ENCODE measurements around the gene DCDC1. TPM values are rescaled to one million over a fixed set of nuclear protein-coding genes. Genes with fewer than 3 reads are reported as not detected.

DCDC1 gene
- total RNA-seq, 1 experiment from 2014 or later, result not detected

GRCh38 chr11:30991376-30991775 lies 378.2 kb downstream of the DCDC1 start:
- intact Hi-C loops (cut with micrococcal nuclease; ENCODE audit: unreplicated experiment), result no loop called here

GRCh38 chr11:30990625-30991296 lies 378.8 kb downstream of the DCDC1 start:
- BruUV-seq (replicated peaks), result no TSS peak
- ChIA-PET CTCF (no interaction called here), POLR2A (no interaction called here)
- TF ChIP-seq POLR2AphosphoS5 (IDR thresholded peaks at IDR 0.05; ENCODE audit: low read depth, low read length) (no peak), SIN3A (IDR thresholded peaks at IDR 0.05; ENCODE audit: borderline replicate concordance, insufficient read depth, low read depth, low read length) (no peak), TCF7L2 (IDR thresholded peaks at IDR 0.05; ENCODE audit: low read depth, low read length) (no peak), CTCF (IDR thresholded peaks at IDR 0.05) (no peak)
- no peak overlapping the region for H3K4me3 ChIP-seq (ENCODE audit: low read depth in 2 of 2, low read length in 2 of 2)
- in situ Hi-C loops (cut with HindIII; ENCODE audit: low pct_unique_long_range_greater_than_20kb, low sequenced_read_pairs), result no loop called here
- ATAC-seq (no peak), DNase-seq (ENCODE audit: low read depth, low spot score) (no peak)
- H3K36me3 ChIP-seq (ENCODE audit: control insufficient read depth, insufficient read depth, low read length), result no peaks in the 10 kb centered on the region
- intact Hi-C loops (cut with micrococcal nuclease; ENCODE audit: unreplicated experiment), result no loop called here
- H3K27ac ChIP-seq (ENCODE audit: low read length), result no peak overlapping the region
- no peaks in the 10 kb centered on the region for H3K9me3 ChIP-seq (ENCODE audit: control insufficient read depth, insufficient read depth, low read depth, low read length)
- H3K27me3 ChIP-seq (ENCODE audit: control insufficient read depth, insufficient read depth, low read length), result no peaks in the 10 kb centered on the region
- no peaks in the 10 kb centered on the region for H3K4me1 ChIP-seq (ENCODE audit: control insufficient read depth, insufficient read depth, low read length)

More at GRCh38 chr11:30991376-30991775, 378.2 kb downstream of the DCDC1 start:
- Histone ChIP-seq H3K9me3 (ENCODE audit: control insufficient read depth, insufficient read depth, low read depth, low read length) (no peaks in the 10 kb centered on the region), H3K4me1 (ENCODE audit: control insufficient read depth, insufficient read depth, low read length) (no peaks in the 10 kb centered on the region), H3K27ac (ENCODE audit: low read length) (no peak overlapping the region), H3K36me3 (ENCODE audit: control insufficient read depth, insufficient read depth, low read length) (no peaks in the 10 kb centered on the region), H3K27me3 (ENCODE audit: control insufficient read depth, insufficient read depth, low read length) (no peaks in the 10 kb centered on the region), H3K4me3 (ENCODE audit: low read depth in 2 of 2, low read length in 2 of 2) (no peak overlapping the region)
- DNase-seq (ENCODE audit: low read depth, low spot score) (no peak), ATAC-seq (no peak)
- POLR2A ChIA-PET, result no interaction called here
- TF ChIP-seq REST (IDR thresholded peaks at IDR 0.05; ENCODE audit: insufficient read depth in 1 of 2, low read depth in 2 of 2, low read length in 1 of 2), result no peak
- no peak for TF ChIP-seq TCF7L2 (IDR thresholded peaks at IDR 0.05; ENCODE audit: low read depth, low read length)
- no peak for TF ChIP-seq POLR2AphosphoS5 (IDR thresholded peaks at IDR 0.05; ENCODE audit: low read depth, low read length)
- TF ChIP-seq SIN3A (IDR thresholded peaks at IDR 0.05; ENCODE audit: borderline replicate concordance, insufficient read depth, low read depth, low read length), result no peak
- TF ChIP-seq CTCF (IDR thresholded peaks at IDR 0.05), result no peak
- CTCF ChIA-PET, result no interaction called here
- in situ Hi-C loops (cut with HindIII; ENCODE audit: low pct_unique_long_range_greater_than_20kb, low sequenced_read_pairs), result no loop called here
- no TSS peak for BruUV-seq (replicated peaks)

All from Panc1 (cell line).